Inflammatory macrophage (primary cell): ENCODE data around the gene SLC1A7.

Experiments used
- DNase-seq, 2 donors: peaks; one replicate each; pipeline ENCODE4 v3.0.0-alpha.2; 2020 to 2022

Gene SLC1A7

DNA sequence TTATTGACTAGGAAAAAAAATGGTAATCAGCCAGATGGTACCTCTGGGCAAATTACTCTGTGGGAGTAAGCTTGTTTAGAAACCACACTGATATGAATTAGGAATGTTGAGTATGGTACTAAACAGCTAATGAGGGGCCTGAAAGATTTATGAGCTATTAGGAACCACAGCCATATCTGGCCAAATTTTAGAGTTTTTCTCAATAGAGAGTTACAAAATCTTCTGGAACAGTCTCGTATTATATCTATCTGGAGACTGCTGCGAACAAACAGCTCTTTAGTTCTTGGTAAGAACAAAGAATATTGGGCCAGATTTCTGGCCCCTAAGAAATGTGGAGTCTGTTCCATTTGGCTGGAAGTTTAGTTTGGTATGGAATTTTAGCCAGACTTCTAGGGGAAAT, 85.3 kb downstream of the SLC1A7 start:
- DNase-seq = no peak

- DNase-seq = no peak
These were observed 90.8 kb downstream of the SLC1A7 start for GRCh38 chr1:53051676-53052075.

GRCh38 chr1:53050310-53050709, 92.1 kb downstream of the SLC1A7 start:
- DNase-seq = no peak

GRCh38 chr1:53049574-53049967, 92.9 kb downstream of the SLC1A7 start:
- no peak for DNase-seq

DNA sequence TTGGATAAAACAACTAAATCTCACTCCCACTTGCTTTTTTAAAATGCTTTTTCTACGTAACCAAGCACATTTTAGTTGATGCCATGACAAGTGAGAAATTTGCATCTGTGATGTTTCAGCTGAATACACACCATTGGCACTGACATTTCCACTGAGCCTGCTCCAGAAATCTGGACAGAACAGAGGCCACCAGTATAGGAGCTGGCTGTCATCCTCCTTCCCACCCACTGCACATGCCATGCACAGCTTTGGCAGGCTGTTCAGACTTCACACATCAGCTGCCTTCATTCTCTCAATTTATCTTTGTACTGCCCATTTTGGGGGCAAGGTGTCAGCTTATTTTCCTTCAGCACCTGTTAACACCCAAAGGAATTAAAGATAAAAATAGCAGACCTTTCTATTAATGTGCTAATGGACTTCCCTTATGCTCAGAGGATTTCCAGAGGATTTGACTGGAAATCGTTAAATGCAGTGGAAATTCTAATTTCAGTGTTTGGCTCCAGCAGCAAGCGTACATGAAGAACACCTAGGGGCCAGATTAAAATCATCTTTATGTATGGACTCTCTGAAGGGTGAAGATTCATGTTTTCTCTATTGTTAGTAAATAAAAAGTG, 93.4 kb downstream of the SLC1A7 start:
- no peak for DNase-seq

DNA sequence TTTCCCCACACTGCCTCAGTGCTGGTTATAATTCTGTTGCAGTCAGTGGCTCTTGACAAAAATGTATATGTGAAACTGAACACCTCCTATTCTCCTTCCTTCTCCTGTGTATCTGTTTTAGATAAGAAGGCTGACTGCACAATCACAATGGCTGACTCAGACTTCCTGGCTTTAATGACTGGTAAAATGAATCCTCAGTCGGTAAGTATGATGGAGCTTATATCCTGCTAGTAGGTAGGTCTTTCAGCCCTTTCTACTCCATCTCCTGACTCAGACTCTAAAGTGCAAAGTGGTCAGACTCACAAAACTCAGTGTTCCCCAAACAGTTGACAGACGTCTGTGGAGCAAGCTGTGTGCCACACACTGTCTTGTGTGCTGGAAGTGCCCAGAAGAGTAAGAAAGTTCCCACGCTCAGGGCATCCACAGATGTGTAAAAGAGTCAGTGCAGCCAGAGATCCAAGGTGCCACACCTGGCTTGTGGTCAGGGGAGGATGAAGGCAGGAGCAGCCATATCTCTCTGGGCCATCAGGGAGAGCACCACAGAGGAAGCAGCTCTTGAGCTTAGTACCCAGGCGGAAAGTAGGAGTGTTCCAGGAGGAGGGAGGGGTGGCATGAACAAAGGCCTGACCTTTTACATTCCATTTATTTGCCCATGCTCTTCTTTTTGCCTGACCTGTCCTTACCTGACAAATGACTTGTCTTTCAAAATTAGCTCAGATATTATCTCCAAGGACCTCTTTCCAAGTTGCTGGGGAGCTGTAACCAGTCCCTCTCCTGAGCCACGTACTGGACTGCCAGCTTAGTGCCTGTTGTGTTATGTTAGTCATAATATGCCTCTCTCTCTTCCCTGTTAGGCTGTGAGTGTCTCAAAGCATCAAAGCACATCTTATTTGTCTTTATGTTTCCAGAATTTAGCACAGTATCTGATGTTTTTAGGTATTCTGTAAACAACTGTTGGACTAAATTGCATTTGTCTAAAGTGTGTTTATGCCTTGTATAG, 94.4 kb downstream of the SLC1A7 start:
- DNase-seq = no peak

DNA sequence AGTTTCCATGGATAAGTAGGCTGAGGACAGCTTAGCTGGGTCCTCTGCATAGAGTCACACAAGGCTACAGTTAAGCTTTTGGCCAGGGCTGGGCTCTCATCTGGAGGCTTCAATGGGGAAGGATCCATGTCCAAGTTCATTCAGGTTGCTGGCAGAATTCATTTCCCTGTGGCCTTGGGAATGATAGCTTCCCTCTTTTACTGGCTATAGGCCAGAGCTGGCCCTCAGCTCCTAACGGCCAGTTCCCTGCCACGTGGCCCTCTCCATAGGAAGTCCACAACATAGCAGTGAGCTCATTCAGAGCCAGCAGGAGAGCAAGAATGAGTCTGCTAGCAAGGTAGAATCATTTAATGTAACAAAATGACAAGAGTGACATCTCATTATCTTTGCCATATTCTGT, 95.5 kb downstream of the SLC1A7 start:
- DNase-seq = no peak

GRCh38 chr1:53044926-53045325, 97.5 kb downstream of the SLC1A7 start:
- DNase-seq = no peak

- DNase-seq = no peak
These were observed 99.2 kb downstream of the SLC1A7 start for GRCh38 chr1:53043271-53043670.

- DNase-seq = no peak
These were observed 103.9 kb downstream of the SLC1A7 start for GRCh38 chr1:53038566-53038965.
